GM12892 (cell line): ENCODE measurements around the gene TSR1.

ENCODE experiments used
- POLR2A ChIP-seq: IDR thresholded peaks from 2 replicates; pipeline ENCODE4 v1.6.1; 2011; ENCODE audit warnings: low read depth, low read length, control low read depth
- POLR2AphosphoS5 ChIP-seq: IDR thresholded peaks from 2 replicates; pipeline ENCODE4 v1.6.1; 2011; ENCODE audit warnings: low read depth, low read length, control low read depth
- TAF1 ChIP-seq: IDR thresholded peaks from 2 replicates; pipeline ENCODE4 v1.6.1; 2011; ENCODE audit warnings: low read depth, mild to moderate bottlenecking, control low read depth, low read length, borderline replicate concordance

GRCh38 chr17:2312736-2313135, 23.5 kb downstream of the TSR1 start:
- TF ChIP-seq POLR2AphosphoS5: no peak
- no peak for TF ChIP-seq POLR2A
- no peak for TF ChIP-seq TAF1
